Lower leg skin (tissue), 4 donors: Measurements from ENCODE around the gene RTL1. TPM values are rescaled to one million over a fixed set of nuclear protein-coding genes. Genes with fewer than 3 reads are reported as not detected.

Source experiments
- DNase-seq, 2 donors: peaks; one replicate each; pipeline ENCODE4 v3.0.0-alpha.2; 2019; ENCODE audit warnings: low spot score in 2 of 2
- H3K4me3 ChIP-seq: fragments of 200-600 bp; sonication (generic); 2 replicates; pipeline ENCODE4 v1.5.1; 2017; ENCODE audit warnings: mild to moderate bottlenecking, low read depth; ENCODE audit not compliant: poor library complexity, severe bottlenecking
- POLR2A ChIP-seq, 2 donors: fragments of 450-650 bp; IDR thresholded peaks; one replicate each; pipeline ENCODE4 v1.6.1; 2016 to 2017; ENCODE audit warnings: antibody characterized with exemption in 2 of 2, mild to moderate bottlenecking in 1 of 2, moderate library complexity in 1 of 2
- WGBS, 2 donors: methylation state at CpG; one replicate each; pipeline ENCODE4 v1.1.5; 2018; 5-methylcytosine and 5-hydroxymethylcytosine counted together
- intact Hi-C: fragments of 100-400 bp; cut with DNase I; formaldehyde crosslinking; loops from one replicate; pipeline ENCODE4 v1.15.0; 2023; ENCODE audit warnings: low total_unique reads
- total RNA-seq, 4 donors: library from RNA; depleted of rRNA; stranded (reverse); fragments of >200 nt; gene quantifications; one replicate each; pipeline ENCODE4 v1.1.0, GENCODE V29; 2016
- TF ChIP-seq, protein P1 (sequence below), 3 donors: fragments of 450-650 bp; IDR thresholded peaks; one replicate each; pipeline ENCODE4 v1.5.1; 2016; ENCODE audit warnings: antibody characterized with exemption in 3 of 3, mild to moderate bottlenecking in 3 of 3, moderate library complexity in 2 of 3

Gene RTL1
- total RNA-seq, 4 donors from 2014 or later, result not detected

- WGBS, 2 donors, result 84 to 87% methylated on average over 6 to 8 of the region's 8 CpGs
- no peak overlapping the region for H3K4me3 ChIP-seq
- no peak for DNase-seq
- intact Hi-C loops, result no loop called here
- no peak for TF ChIP-seq POLR2A (IDR thresholded peaks at IDR 0.05)
- TF ChIP-seq, protein P1, sequence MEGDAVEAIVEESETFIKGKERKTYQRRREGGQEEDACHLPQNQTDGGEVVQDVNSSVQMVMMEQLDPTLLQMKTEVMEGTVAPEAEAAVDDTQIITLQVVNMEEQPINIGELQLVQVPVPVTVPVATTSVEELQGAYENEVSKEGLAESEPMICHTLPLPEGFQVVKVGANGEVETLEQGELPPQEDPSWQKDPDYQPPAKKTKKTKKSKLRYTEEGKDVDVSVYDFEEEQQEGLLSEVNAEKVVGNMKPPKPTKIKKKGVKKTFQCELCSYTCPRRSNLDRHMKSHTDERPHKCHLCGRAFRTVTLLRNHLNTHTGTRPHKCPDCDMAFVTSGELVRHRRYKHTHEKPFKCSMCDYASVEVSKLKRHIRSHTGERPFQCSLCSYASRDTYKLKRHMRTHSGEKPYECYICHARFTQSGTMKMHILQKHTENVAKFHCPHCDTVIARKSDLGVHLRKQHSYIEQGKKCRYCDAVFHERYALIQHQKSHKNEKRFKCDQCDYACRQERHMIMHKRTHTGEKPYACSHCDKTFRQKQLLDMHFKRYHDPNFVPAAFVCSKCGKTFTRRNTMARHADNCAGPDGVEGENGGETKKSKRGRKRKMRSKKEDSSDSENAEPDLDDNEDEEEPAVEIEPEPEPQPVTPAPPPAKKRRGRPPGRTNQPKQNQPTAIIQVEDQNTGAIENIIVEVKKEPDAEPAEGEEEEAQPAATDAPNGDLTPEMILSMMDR (IDR thresholded peaks at IDR 0.05), result no peak
Observed at GRCh38 chr14:100879194-100879593, 24.3 kb downstream of the RTL1 start.

DNA sequence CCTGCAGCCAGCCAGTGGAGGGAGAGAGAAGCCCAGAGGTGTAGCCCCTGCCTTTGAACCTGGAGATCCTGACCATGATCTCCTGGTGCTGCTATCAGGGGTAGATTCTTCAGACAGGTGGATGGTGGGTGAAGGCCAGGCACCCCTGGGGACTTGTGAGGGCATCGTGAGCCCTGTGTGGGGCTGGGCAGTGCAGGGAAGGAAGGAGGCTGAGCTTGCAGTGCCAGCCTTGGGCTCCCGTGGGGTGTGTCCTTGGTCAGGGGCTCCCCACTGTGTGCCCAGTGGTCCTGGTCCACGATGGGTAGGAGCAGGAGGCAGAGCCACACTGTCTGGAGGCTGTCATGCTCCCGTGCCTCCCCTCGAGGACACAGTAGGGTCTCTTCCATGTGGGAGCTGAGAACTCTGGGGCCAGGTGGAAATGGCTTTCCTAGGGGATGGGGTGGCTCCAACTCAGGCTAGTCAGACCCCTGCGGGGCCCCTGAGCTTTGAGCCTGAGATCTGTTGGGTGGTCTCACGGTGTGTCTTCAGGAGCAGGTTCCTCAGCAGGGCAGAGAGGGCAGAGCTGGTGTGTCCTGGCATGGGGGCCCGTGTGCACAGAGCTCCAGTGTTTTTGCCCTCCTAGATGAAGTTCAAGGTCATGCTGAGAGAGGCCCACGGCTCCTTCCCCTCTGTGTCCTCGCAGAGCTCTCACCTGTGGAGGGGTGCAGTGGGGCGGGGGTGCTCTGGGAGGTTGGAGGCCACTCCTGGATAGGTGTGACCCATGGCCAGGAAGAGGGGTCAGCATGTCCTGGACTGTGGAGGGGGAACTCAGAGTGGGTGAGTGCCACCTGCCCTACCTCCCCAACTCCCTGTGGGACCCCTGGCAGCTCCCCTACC is 25.0 kb downstream of the RTL1 start:
- WGBS, 2 donors, result 89 to 92% methylated on average over 8 to 10 of the region's 11 CpGs
- TF ChIP-seq, protein P1 (IDR thresholded peaks at IDR 0.05), result no peak
- TF ChIP-seq POLR2A (IDR thresholded peaks at IDR 0.05), result no peak
- H3K4me3 ChIP-seq, result no peak overlapping the region
- no peak for DNase-seq
- intact Hi-C loops, result no loop called here

DNA sequence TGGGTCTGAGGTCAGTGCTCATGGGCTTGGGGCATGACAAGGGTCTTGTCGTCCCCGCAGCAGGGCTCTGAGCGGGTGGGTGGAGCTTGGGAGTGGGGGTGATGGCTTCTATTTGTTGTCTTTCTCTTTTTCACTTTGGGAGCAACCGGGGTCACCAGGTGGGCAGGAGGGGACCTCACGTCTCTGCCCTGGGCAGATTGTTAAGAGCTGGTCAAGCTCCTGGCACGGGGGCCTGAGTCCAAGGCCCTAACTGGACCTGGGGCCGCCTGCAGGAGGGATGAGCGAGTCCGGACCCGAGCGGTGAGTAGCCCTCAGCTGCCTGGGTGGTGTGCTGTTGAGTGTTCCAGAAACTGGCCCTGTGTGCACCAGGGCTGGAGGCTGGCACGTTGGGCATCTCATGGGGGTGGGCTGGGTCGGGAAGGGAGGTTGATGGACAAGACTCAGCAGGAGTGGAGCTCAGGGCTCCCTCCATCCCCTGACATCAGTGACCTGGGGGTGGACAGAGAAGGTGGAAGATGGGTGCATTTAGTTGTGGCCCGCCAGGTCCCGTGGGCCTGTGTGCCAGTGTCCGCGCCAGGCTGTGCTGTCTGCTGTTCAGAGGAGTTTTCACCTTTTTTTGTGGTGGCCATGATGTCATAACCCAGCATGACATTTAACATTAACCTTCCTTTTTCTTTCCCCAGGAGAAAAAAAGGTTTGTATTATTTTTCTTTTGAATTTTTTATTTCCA is 27.5 kb downstream of the RTL1 start:
- intact Hi-C loops, result no loop called here
- no peak overlapping the region for H3K4me3 ChIP-seq
- TF ChIP-seq POLR2A (IDR thresholded peaks at IDR 0.05), result no peak
- TF ChIP-seq, protein P1 (IDR thresholded peaks at IDR 0.05), result no peak
- 88 to 90% methylated on average over 15 to 17 of the region's 17 CpGs for WGBS, 2 donors
- DNase-seq, result no peak

- TF ChIP-seq POLR2A (IDR thresholded peaks at IDR 0.05), result no peak
- TF ChIP-seq, protein P1 (IDR thresholded peaks at IDR 0.05), result no peak
- H3K4me3 ChIP-seq, result no peak overlapping the region
- intact Hi-C loops, result no loop called here
- 85 to 91% methylated on average over 6 of the region's 6 CpGs for WGBS, 2 donors
- no peak for DNase-seq
Observed at GRCh38 chr14:100875126-100875525, 28.4 kb downstream of the RTL1 start.

DNA sequence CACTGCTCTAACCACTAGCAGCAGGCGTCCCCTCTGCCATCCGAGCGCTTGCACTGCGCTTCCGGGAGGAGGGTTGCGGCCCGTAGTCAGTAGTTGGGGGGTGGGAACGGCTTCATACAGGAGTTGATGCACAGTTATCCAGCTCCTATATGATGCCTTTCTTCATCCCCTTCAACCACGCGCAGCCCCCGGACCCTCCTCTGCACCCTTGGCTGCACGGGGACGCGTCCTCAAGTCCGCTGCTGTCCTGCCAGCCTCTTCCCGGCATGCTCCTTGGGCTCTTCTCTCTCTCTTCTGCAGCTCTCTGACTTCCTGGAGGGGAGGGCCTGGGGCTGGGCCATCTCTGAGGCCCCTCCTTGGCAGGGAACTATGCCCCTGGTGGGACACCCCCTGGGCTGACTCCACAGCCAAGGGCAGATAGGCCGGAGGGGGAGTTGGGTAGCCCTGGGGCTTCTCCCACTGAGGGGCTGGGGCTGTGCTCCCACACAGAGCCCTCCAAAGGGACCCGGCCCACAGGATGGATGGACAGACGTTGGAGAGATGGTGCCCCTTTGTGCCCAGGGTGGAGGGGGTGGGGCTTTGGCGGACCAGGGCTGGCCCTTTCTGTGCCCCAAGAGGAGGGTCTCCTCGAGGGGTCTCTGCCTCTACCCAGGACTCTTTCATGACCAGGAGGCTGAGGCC is 29.0 kb downstream of the RTL1 start:
- no peak for TF ChIP-seq POLR2A (IDR thresholded peaks at IDR 0.05)
- TF ChIP-seq, protein P1 (IDR thresholded peaks at IDR 0.05), result no peak

More for the DNA sequence above, 29.0 kb downstream of the RTL1 start:
- H3K4me3 ChIP-seq, result no peak overlapping the region
- no peak for DNase-seq
- WGBS, 2 donors, result 88% methylated on average over 17 to 21 of the region's 21 CpGs
- intact Hi-C loops, result no loop called here
